NCI-H1105 treated with DMSO at 0.1 percent for 48 hours (cell line): Measurements from ENCODE around the gene RNF121.

Experiments used
- DNase-seq: peaks from one replicate; lab custom pipeline; 2025; lab: John Stamatoyannopoulos, UW

RNF121 gene

GRCh38 chr11:71934213-71934612 lies 5.4 kb downstream of the RNF121 start:
- DNase-seq = no peak

- no peak for DNase-seq
These were observed 6.6 kb downstream of the RNF121 start for GRCh38 chr11:71935338-71935925.

DNA sequence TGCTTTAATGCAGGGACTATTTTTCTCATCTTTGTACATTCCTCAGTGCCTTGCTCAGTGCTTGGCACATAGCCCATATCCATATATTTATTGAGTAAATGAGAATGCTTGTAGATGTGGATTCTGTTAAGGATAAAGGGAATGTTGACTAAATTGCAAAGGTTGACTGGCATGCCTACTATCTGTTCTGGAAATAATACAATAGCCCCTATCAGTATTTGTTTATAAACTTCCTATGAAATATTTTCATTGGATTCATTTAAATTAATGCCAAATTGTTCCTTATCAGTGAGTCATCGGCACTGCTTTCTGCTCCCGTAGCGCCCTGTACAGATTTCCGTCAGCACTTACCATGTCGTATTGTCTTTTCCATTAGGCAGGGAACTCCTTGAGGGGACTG lies 8.0 kb downstream of the RNF121 start:
- no peak for DNase-seq

DNA sequence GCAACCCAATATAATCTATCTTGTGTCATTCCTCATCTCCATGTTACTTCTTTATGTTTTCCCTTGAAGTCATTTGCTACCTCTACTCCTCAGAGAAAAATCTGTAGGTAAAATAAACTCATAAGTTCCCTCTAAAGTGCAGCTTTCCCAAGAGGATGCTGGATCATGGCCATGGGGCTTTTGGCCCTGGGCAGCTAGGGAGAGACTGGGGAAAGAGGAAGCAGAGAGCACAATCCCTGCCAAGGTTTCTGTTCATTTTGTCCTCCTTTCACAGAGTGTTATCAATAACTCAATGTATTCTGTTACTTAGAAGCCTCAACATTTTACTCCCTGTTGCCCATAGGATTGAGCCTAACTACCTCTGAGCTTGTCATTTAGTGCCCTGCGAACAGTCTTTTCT lies 9.0 kb downstream of the RNF121 start:
- no peak for DNase-seq

DNA sequence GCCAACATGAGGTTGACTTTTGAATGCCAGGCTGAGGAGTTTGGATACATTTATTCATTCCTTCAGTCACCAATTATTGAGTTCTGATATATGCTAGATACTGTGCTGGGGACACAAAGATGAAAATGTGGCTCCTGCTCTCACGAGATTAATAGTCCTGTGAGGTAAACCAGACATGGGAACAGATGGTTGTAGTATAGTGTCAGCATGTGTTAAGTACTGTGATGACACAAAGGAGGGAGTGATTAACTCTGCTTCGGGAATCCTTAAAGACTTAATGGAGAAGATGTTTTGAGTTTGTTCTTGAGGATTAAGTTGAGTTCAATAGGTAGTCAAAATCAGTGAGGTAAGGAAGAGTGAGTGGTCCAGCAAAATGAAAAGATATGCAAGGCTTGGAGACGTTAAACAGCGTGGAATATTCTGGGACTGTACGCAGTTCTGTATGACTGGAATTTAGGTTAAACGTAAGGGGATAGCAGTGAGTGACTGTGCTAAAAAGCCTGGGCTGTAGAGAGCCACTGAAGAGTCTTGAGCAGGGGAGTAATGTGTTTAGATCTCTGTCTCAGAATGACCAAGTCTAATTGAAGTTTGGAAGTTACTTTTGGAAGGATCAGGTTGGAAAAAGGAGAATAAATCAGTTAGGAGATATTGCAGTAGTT lies 11.8 kb downstream of the RNF121 start:
- DNase-seq = no peak

DNA sequence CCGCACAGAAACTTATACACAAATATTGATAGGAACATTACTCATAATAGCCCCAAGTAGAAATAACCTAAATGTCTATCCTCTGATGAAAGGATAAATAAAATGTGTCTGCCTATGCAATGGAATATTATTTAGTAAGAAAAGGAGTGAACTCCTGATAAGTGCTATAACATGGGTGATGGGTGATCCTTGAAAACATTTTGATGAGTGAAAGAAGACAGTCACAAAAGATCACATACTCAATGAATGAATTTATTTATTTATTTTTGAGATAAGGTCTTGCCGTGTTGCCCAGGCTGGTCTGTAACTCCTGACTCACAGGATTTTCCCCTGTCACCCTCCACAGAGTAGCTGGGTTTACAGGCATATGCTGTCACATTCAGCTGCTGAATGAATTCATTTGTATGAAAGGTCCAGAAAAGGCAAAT lies 17.3 kb downstream of the RNF121 start:
- DNase-seq = no peak

DNA sequence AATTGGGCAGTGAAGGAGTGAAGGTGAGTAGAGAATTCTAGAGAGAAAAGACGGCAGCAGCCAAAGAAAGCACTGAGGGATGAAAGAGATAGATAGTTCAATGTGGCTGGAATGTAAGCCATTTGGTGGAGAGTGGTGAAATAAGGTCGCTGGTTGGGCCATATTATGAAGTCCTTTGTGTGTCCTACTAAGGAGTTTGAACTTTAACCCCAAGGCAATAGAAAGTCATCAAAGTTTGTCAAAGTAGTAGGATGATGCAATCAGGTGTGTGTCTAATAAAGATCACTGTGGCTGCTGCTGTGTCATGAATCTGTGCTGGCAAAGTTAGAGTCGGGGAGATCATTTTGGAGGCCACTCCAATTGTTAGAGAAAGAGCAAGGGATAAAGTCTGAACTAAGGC lies 18.7 kb downstream of the RNF121 start:
- no peak for DNase-seq

GRCh38 chr11:71948314-71949027 lies 19.6 kb downstream of the RNF121 start:
- DNase-seq = no peak

DNA sequence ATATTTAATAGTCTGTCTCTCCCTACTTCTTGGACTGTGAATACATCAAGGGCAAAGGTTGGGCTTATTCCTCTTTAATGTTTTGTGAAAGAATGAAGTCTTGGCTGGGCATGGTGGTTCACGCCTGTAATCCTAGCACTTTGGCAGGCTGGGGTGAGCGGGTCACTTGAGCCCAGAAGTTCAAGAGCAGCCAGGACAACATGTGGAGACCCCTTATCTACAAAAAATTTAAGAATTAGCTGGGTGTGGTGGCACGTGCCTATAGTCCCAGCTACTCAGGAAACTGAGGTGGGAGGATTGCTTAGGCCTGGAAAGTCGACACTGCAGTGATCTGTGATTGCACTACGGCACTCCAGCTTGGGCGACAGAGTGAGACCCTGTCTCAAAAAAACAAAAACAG lies 20.2 kb downstream of the RNF121 start:
- DNase-seq = no peak

DNA sequence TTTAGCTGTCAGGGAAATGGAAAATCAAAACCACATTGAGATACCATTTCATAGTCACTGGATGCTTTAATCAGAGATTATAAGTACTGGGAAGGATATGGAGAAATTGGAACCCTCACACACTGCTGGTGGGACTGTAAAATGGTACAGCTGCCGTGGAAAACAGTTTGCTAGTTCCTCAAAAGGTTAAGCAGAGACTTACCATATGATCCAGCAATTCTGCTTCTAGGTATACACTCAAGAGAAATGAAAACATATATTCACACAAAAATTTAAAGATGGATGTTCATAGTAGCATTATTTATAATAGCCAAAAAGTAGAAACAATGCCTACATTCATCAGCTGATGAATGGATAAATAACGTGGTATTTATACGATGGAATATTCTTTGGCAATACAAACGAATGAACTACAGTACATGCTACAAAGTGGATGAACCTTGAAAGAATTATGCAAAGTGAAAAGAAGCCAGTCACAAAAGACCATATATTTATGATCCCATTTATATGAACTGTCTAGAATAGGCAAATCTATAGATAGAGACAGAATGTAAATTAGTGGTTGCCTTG lies 23.0 kb downstream of the RNF121 start:
- no peak for DNase-seq

DNA sequence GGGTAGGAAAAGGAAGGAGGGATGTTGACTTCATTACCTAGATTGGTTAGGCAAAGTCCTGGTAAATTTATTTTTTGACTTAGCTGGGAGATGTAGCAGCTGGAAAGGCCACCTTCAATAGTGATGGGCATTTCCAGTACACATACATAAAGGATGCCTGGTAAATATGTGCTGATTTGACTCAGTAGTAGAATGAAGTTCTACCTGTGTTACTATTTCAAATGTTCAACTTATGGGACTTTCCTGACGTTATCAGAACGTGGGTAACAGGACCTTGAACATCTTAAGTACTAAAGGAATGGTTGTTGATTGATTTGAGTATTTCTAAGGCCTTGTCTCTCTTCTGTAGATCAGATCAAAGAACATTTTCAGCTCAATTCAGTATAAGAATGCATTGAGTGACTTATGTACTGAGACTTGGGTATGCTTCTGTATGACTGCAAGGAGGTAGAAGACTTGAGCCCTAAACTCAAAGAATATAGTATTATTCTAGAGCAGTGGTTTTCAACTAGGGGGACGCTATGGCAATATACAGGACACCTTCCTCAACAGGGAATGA lies 27.1 kb downstream of the RNF121 start:
- no peak for DNase-seq

DNA sequence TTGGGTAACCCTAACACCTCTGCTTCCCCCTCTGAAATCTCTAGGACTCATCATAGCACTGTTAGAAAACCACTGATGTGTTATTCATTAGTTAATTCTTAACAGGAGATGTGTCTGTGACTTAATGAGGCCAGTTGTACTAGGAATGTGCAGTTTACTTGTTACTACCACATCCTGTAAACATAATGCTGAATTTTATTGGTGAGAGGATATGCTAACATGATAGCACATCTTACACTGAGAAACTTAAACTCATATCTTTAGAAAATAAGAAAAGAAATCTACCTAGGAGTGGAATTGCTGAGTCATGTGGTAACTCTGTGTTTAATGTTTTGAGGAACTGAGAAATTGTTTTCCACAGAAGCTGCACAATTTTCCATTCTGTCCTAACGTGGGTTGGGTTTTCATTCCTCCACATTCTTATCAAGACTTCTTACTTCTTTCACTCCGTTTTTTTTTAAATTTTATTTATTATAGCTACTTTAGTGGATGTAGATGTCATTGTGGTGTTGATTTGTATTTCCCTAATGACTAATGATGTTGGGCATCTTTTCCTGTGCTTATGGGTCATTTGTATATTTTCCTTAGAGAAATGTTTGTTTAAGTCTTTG lies 33.7 kb downstream of the RNF121 start:
- no peak for DNase-seq

- DNase-seq = no peak
These were observed 34.6 kb downstream of the RNF121 start for GRCh38 chr11:71963468-71963867.

DNA sequence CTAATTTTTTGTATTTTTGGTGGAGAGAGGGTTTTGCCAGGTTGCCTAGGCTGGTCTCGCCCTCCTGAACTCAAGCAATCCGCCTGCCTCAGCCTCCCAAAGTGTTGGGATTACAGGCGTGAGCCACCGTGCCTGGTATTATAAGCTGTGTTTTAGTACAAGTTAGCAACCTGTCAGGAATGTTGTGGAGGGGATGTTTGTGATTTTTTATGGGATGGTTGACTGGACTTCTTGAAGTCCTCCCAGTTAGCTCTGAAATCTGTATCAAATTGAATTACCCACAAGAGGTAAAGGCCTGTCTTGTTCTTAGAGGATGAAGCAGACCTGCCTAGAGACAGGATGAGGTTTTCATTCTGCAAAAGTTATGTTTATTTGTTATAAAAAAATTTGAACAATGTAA lies 35.8 kb downstream of the RNF121 start:
- DNase-seq = no peak

GRCh38 chr11:71971680-71972079 lies 42.8 kb downstream of the RNF121 start:
- DNase-seq = no peak

DNA sequence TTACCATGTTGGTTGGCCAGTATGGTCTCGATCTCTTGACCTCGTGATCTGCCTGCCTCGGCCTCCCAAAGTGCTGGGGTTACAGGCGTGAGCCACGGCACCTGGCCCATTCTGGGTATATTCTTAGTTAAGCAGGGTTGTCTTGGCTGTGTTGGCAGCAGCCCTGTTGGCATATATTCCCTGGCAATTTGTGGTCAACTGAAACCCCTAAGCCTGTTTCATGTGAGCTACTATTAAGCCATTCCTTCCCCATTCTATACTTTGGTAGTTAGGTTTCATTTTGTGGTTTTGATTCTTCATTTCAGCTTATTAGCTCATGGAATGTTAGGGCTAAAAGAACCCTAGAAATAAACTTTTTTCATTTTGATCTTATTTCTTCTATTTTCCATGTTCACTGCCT lies 47.7 kb downstream of the RNF121 start:
- DNase-seq = no peak

DNA sequence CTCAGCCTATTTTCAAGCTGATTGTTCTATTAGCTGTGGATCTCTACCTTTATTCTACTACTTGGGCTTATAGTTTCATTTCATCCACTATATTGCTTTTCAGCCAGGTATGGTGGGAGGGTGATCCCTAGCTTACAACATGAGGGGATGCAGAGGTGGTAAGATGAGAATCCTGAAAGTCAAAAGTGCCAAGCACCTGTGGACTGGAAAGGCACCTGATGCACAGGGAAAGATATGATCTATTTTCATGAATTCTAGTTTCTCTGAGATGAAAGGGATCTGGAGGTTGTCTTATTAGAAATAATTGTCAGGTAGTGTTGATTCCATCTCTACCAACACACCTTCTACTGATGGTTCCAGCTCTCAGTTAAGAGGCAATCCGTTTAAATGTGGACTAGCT lies 48.2 kb downstream of the RNF121 start:
- no peak for DNase-seq

GRCh38 chr11:71977743-71978418 lies 49.0 kb downstream of the RNF121 start:
- DNase-seq = peak; percentile 12

- DNase-seq = no peak
These were observed 50.2 kb downstream of the RNF121 start for GRCh38 chr11:71979094-71979493.

GRCh38 chr11:71979602-71980001 lies 50.8 kb downstream of the RNF121 start:
- no peak for DNase-seq

GRCh38 chr11:71986131-71986530 lies 57.3 kb downstream of the RNF121 start:
- DNase-seq = no peak

GRCh38 chr11:71987521-71987920 lies 58.7 kb downstream of the RNF121 start:
- DNase-seq = no peak
